Measurements from ENCODE around the gene PTH1R. TPM values are rescaled to one million over a fixed set of nuclear protein-coding genes. Genes with fewer than 3 reads are reported as not detected.
A peak's percentile ranks its signal among the peaks of the same experiment; 100 is the strongest.

PTH1R gene
- total RNA-seq, 4 donors from 2014 or later = 2.1 to 26.8 (median 14.5) TPM

GRCh38 chr3:46922871-46923558 lies 45.5 kb downstream of the PTH1R start:
- no peaks in the 10 kb centered on the region for H3K27me3 ChIP-seq
- WGBS = 85% methylated on average over 16 of the region's 16 CpGs
- H3K9me3 ChIP-seq = no peaks in the 10 kb centered on the region
- DNase-seq (ENCODE audit: extremely low spot score) = no peak
- peaks cover 40 to 100% (median 87%) of the 10 kb centered on the region in 4 donors for H3K36me3 ChIP-seq
- no peak overlapping the region for H3K27ac ChIP-seq (replicated peaks in 1 of 4)
- TF ChIP-seq POLR2AphosphoS5 (IDR thresholded peaks at IDR 0.05) = no peak
- TF ChIP-seq EP300 (IDR thresholded peaks at IDR 0.05) = no peak
- TF ChIP-seq, protein P1, sequence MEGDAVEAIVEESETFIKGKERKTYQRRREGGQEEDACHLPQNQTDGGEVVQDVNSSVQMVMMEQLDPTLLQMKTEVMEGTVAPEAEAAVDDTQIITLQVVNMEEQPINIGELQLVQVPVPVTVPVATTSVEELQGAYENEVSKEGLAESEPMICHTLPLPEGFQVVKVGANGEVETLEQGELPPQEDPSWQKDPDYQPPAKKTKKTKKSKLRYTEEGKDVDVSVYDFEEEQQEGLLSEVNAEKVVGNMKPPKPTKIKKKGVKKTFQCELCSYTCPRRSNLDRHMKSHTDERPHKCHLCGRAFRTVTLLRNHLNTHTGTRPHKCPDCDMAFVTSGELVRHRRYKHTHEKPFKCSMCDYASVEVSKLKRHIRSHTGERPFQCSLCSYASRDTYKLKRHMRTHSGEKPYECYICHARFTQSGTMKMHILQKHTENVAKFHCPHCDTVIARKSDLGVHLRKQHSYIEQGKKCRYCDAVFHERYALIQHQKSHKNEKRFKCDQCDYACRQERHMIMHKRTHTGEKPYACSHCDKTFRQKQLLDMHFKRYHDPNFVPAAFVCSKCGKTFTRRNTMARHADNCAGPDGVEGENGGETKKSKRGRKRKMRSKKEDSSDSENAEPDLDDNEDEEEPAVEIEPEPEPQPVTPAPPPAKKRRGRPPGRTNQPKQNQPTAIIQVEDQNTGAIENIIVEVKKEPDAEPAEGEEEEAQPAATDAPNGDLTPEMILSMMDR (IDR thresholded peaks at IDR 0.05) = no peak
- no peak for TF ChIP-seq POLR2A (IDR thresholded peaks at IDR 0.05; ENCODE audit: low read depth)
- intact Hi-C loops (cut with DNase I) = loop anchor here (1.0 kb wide), 1 partner anchor 75 kb away; no protein-coding TSS in a partner anchor
- no peak overlapping the region for H3K4me3 ChIP-seq
- H3K4me1 ChIP-seq = peaks cover 38 to 50% (median 45%) of the 10 kb centered on the region in 4 donors

DNA sequence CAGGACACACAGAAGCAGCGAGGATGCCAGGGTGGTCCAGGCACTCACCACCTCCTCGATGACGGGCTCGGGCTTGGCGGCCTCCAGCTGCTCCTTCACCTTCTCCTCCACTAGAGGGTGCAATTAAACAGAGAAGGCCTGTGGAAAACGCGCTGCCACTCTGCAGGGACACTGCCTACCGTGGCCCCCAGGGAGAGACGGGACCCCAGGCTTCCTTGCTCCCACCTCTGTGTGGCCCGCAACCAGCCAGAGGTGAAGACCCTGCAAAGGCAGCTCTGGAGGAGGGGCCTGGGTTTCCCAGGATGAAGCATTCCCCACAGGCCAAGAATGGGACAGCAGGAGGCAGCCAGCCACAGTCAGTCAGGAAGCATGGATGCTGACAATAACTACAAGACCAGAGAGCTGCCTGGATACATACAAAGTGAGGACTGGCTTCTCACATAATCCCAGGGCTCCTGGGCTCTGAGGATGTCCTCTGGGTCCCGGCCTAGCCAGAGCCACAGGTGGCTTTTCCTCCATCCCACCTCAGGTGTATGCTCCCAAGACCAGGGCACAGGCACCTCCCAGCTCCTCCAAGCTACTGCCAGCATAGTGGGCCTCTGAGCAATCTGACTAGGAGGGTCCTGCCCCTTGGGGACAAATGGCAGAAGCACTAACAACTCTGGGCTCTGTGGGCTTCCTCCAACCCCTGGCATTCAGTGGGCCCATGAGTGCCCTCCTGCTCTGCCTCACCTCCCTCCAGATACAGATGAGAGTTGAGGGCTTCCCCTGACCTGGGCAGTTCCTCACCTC lies 46.2 kb downstream of the PTH1R start:
- intact Hi-C loops (cut with DNase I) = loop anchor here (1.0 kb wide), 1 partner anchor 75 kb away; no protein-coding TSS in a partner anchor

GRCh38 chr3:46924921-46925584 lies 47.5 kb downstream of the PTH1R start:
- Histone ChIP-seq H3K27me3 (no peaks in the 10 kb centered on the region), H3K36me3 (peaks cover 26 to 80% (median 69%) of the 10 kb centered on the region in 4 donors), H3K4me3 (no peak overlapping the region), H3K27ac (replicated peaks in 1 of 4) (no peak overlapping the region), H3K9me3 (no peaks in the 10 kb centered on the region), H3K4me1 (peaks cover 58 to 69% (median 66%) of the 10 kb centered on the region in 4 donors)
- WGBS = 89% methylated on average over 8 of the region's 10 CpGs
- TF ChIP-seq, protein P1 (IDR thresholded peaks at IDR 0.05) = no peak
- TF ChIP-seq EP300 (IDR thresholded peaks at IDR 0.05) = no peak
- no peak for TF ChIP-seq POLR2AphosphoS5 (IDR thresholded peaks at IDR 0.05)
- TF ChIP-seq POLR2A (IDR thresholded peaks at IDR 0.05; ENCODE audit: low read depth) = no peak
- DNase-seq (ENCODE audit: extremely low spot score) = no peak
- intact Hi-C loops (cut with DNase I) = no loop called here

More for the DNA sequence above, 46.2 kb downstream of the PTH1R start:
- H3K4me3 ChIP-seq = no peak overlapping the region
- H3K27ac ChIP-seq (replicated peaks in 1 of 4) = no peak overlapping the region
- H3K9me3 ChIP-seq = no peaks in the 10 kb centered on the region
- no peaks in the 10 kb centered on the region for H3K27me3 ChIP-seq
- TF ChIP-seq, protein P1 (IDR thresholded peaks at IDR 0.05) = peak; percentile 56 to 75 (median 65)
- TF ChIP-seq POLR2AphosphoS5 (IDR thresholded peaks at IDR 0.05) = no peak
- no peak for TF ChIP-seq POLR2A (IDR thresholded peaks at IDR 0.05; ENCODE audit: low read depth)
- WGBS = 38% methylated on average over 10 of the region's 11 CpGs
- no peak for DNase-seq (ENCODE audit: extremely low spot score)
- peaks cover 45 to 56% (median 53%) of the 10 kb centered on the region in 4 donors for H3K4me1 ChIP-seq
- H3K36me3 ChIP-seq = peaks cover 38 to 93% (median 82%) of the 10 kb centered on the region in 4 donors

DNA sequence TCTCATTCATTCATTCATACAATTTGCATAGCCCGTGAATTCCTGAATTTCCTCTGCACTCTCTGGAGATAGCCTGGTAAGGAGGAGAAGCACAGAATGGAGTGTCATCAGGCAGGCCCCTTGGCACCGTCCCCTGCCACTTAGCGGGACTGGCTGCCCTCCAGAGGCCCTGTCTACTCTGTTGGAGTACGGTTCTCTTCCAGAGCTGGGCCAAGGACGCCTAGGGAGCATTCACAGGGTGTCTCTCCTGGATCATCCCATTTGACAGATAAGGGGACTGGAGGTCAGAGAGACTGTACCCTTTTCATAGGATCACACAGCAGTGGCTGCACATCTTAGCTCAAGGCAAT lies 48.0 kb downstream of the PTH1R start:
- Histone ChIP-seq H3K4me1 (peaks cover 63 to 74% (median 71%) of the 10 kb centered on the region in 4 donors), H3K36me3 (peaks cover 21 to 75% (median 64%) of the 10 kb centered on the region in 4 donors)

More for the DNA sequence above, 48.0 kb downstream of the PTH1R start:
- no peaks in the 10 kb centered on the region for H3K27me3 ChIP-seq
- H3K9me3 ChIP-seq = no peaks in the 10 kb centered on the region
- DNase-seq (ENCODE audit: extremely low spot score) = no peak
- H3K4me3 ChIP-seq = no peak overlapping the region
- intact Hi-C loops (cut with DNase I) = no loop called here
- peak overlapping the region in 2 of 4 donors; percentile 20 to 22 for H3K27ac ChIP-seq (replicated peaks in 1 of 4)
- 75% methylated on average over 2 of the region's 5 CpGs for WGBS
- TF ChIP-seq POLR2AphosphoS5 (IDR thresholded peaks at IDR 0.05) (no peak), POLR2A (IDR thresholded peaks at IDR 0.05; ENCODE audit: low read depth) (no peak), EP300 (IDR thresholded peaks at IDR 0.05) (no peak)
- TF ChIP-seq, protein P1 (IDR thresholded peaks at IDR 0.05) = no peak

Measured in esophagus muscularis mucosa (tissue), 4 donors.